SH-SY5Y (cell line): ENCODE results near the gene ALOX15.

Experiments
- GATA2 ChIP-seq: IDR thresholded peaks from 2 replicates; pipeline ENCODE4 v1.6.1; 2011; ENCODE audit warnings: mild to moderate bottlenecking, low read depth, low read length
- GATA3 ChIP-seq: IDR thresholded peaks from 2 replicates; pipeline ENCODE4 v1.6.1; 2011; ENCODE audit warnings: low read depth, mild to moderate bottlenecking, low read length, moderate library complexity

DNA sequence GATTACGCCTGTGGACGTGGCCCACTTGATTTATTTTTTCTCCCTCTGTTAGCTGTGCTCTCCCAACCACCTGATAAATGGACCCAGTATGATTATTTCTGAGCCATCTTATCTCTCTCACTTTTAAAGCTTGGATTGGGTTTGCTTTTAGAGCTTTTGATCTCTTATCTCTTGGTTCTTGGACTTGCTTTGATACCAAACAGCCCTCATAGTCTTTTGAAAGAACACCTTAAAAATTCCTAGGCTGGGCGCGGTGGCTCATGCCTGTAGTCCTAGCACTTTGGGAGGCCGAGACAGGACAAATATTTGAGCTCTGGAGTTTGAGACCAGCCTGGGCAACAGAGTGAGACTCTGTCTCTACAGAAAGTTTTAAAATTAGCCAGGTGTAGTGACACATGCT is 31.3 kb downstream of the ALOX15 start:
- no peak for TF ChIP-seq GATA3
- no peak for TF ChIP-seq GATA2
